GM19351 (cell line): ENCODE results near the gene DCUN1D4.

Experiments
- ATAC-seq: cut with Tn5 transposase; IDR thresholded peaks from one replicate; pipeline ENCODE4 v1.9.1; 2021; ENCODE audit warnings: mild to moderate bottlenecking, moderate library complexity; ENCODE audit not compliant: unreplicated experiment

Gene DCUN1D4

GRCh38 chr4:51853027-51853682, 10.2 kb downstream of the DCUN1D4 start:
- no peak for ATAC-seq

GRCh38 chr4:51855270-51855669, 12.3 kb downstream of the DCUN1D4 start:
- ATAC-seq: no peak

- ATAC-seq: no peak
These were observed 12.8 kb downstream of the DCUN1D4 start for GRCh38 chr4:51855751-51856150.

- no peak for ATAC-seq
These were observed 15.8 kb downstream of the DCUN1D4 start for GRCh38 chr4:51858605-51859202.

GRCh38 chr4:51859476-51860031, 16.6 kb downstream of the DCUN1D4 start:
- ATAC-seq: no peak

GRCh38 chr4:51862199-51862598, 19.2 kb downstream of the DCUN1D4 start:
- ATAC-seq: no peak

GRCh38 chr4:51862781-51863180, 19.8 kb downstream of the DCUN1D4 start:
- ATAC-seq: no peak

GRCh38 chr4:51865717-51866116, 22.8 kb downstream of the DCUN1D4 start:
- ATAC-seq: no peak

- ATAC-seq: no peak
These were observed 23.9 kb downstream of the DCUN1D4 start for GRCh38 chr4:51866835-51867234.

- ATAC-seq: no peak
These were observed 24.9 kb downstream of the DCUN1D4 start for GRCh38 chr4:51867689-51868448.

GRCh38 chr4:51868449-51868847, 25.5 kb downstream of the DCUN1D4 start:
- ATAC-seq: no peak

GRCh38 chr4:51870441-51871188, 27.7 kb downstream of the DCUN1D4 start:
- no peak for ATAC-seq

- no peak for ATAC-seq
These were observed 29.5 kb downstream of the DCUN1D4 start for GRCh38 chr4:51872283-51872997.

GRCh38 chr4:51874551-51874950, 31.6 kb downstream of the DCUN1D4 start:
- no peak for ATAC-seq

- no peak for ATAC-seq
These were observed 35.5 kb downstream of the DCUN1D4 start for GRCh38 chr4:51878431-51878830.

GRCh38 chr4:51880016-51880915, 37.3 kb downstream of the DCUN1D4 start:
- ATAC-seq: no peak

- no peak for ATAC-seq
These were observed 41.1 kb downstream of the DCUN1D4 start for GRCh38 chr4:51884055-51884454.

- ATAC-seq: no peak
These were observed 41.7 kb downstream of the DCUN1D4 start for GRCh38 chr4:51884606-51885005.

- ATAC-seq: peak; percentile 68
These were observed 42.4 kb downstream of the DCUN1D4 start for GRCh38 chr4:51885363-51885762.
